Bronchus fibroblast of lung (primary cell): ENCODE results near the gene NOC2L. TPM values are rescaled to one million over a fixed set of nuclear protein-coding genes. Genes with fewer than 3 reads are reported as not detected.

Experiments used
- total RNA-seq: library from RNA; depleted of rRNA; stranded (reverse); fragments of >200 nt; gene quantifications from 2 replicates; pipeline ENCODE4 v1.2.3, GENCODE V29; 2015

The NOC2L gene
- 83.5 and 93.8 TPM in 2 replicates for total RNA-seq

DNA sequence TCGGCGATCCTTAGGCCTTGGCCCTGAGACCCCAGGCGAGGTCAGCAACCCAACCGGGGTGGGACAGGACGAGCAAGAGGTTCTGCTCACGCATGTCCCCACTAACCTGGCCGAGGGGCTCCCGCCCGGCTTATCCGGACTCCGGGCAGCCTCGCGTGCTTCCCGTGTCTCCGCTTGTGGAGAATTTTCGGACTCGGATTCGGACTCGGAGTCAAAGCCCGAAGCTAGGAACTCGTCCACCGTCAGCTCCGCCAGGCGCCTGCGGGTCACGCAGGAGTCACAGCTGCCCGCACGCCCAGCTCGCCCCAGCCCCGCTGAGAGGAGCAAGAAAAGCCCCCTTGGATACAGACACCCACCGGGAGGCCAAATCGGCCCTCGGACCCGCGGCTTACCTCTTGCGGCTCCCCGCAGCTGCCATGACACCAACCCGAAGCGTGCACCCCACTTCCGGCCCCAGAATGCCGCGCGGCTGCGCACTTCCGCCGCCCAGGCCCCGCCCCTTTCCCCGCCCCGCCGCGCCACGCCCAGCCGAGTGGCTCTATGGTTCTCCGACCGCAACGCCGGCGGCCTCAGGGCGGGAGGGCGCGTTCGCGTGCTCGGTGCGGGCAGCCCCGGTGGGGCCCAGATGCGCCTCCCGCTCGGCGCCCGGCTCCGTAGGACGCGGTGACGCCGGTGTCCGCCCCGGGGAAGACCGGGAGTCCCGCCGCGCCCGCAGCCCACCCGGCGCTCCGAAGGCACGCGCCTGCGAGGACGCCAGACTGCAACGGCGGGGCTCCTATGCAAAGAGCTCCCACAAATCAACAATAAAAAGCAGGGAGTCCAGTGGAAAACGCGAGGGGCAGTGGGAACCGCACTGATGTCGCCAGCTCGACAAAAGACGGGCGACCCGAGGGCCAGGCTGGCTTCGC, at the start of gene NOC2L:
Gene NOC2L, minus strand, starts transcription at position 434 of the 908 bp plus-strand sequence. Its CDS starts 16 bp downstream, at position 418.

DNA sequence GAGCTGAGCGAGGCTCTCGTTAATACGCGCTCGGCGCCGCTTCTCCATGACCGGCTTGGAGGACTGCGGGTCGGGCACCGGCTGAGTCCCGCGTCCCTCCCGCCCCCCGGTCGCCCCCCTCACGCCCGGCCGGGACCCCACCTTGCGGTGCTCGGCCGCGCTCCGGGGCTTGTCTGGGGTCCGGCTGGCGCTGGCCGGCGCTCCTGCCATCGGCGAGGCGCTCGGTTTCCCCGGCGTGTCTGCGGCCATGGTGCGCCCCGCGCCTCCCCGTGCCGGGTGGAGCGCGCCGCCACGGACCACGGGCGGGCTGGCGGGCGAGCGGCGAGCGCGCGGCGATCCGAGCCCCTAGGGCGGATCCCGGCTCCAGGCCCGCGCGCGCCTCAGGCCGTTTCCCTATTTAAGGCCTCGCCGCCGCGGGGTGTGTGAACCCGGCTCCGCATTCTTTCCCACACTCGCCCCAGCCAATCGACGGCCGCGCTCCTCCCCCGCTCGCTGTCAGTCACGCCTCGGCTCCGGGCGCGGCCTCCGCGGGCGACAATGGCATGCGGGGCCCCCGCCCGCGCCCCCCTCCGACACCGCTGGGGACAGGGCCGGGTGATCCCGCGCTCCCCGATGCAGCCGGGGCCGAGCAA, 40.8 kb upstream of the NOC2L start, which contains the start of gene HES4:
Gene HES4, minus strand, starts transcription at position 373 of the 632 bp plus-strand sequence. Its CDS starts 124 bp downstream, at position 249.

DNA sequence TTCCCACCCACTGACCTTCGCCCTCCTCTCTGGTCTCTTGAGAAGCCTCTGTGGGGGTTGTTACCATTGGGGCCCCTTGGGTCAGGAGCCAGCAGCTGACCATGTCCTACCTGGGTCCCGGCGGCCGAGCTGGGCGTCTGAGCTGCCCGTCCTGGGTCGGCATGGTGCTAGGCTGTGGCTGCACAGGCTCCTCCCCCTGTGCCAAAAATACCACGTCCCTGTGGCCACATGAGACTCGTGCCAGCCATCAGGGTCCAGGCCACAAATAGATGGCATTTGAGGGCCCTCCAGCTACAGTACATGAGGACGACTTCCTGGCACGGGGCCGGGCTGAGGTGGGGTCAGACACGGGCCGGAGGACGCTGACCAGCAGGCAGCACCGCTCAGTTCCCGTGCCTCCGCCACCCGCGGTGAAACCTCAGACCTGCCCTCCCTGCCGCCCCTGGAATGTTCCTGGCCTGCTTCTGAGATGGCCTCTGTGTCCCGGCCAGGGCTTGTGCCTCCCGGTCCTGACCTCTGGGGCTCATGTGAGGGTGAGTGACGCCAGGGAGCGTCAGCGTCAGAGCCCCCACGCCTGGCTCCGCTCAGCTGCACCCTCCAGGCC, 23.0 kb upstream of the NOC2L start, which contains the start of gene PERM1:
Gene PERM1, minus strand, starts transcription at position 139 of the 604 bp plus-strand sequence. CDS start 1,064 bp downstream, outside the sequence.

DNA sequence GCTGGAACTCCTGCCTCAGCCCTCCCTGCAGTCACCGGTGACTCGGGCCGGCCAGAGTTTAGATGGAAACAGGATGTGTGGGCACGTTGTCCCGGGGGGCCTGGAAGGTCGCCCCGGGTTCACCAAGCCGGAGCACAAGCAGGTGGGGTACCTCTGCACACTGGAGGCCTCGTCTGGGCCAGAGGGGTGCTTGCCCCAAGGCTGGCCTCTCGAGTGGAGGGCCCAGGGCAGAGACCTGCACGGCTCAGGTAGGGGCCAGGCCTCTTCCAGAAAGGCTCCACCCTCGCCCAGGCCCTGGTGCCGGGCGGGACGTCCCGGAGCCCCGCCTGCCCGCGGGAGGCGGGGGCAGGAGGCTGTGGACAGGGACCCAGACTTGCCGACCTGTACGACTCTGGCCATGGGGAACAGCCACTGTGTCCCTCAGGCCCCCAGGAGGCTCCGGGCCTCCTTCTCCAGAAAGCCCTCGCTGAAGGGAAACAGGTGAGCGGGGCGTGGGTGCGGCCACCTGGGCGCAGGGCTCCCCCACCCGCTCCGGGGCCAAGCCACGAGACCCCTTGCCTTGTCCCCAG, 7.2 kb upstream of the NOC2L start, which contains the start of gene PLEKHN1:
Gene PLEKHN1, plus strand, starts transcription at position 348 of the 569 bp plus-strand sequence. Its CDS starts 50 bp downstream, at position 398.

DNA sequence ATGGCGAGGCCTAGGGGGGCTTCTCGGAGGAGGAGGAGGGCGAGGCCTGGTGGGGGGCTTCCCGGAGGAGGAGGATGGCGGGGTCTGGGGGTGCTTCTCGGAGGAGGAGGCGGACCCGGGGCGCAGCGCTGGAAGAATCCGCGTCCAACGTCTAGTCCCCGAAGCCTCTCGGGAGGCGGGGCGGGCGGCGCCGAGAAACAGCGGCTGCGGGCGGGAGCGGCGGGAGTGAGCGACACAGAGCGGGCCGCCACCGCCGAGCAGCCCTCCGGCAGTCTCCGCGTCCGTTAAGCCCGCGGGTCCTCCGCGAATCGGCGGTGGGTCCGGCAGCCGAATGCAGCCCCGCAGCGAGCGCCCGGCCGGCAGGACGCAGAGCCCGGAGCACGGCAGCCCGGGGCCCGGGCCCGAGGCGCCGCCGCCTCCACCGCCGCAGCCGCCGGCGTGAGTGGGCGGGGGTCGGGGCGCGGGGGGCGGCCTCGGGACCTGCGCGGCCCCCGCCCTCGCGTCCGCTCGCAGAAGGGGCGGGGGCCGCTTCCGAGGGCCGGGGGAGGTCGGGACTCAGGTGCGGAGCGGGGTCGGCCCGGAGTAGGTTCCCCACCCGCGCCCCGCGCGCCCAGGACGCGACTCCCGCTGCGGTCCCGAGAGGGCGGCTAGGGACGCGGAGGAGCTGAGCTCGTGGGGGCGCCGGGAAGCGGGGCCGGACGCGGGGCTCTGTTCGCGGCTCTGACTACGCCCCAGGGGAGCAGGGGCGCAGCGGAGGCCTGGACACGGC, 1.5 kb upstream of the NOC2L start, which contains the start of gene KLHL17:
Gene KLHL17, plus strand, starts transcription at position 222 of the 769 bp plus-strand sequence. Its CDS starts 110 bp downstream, at position 332.

DNA sequence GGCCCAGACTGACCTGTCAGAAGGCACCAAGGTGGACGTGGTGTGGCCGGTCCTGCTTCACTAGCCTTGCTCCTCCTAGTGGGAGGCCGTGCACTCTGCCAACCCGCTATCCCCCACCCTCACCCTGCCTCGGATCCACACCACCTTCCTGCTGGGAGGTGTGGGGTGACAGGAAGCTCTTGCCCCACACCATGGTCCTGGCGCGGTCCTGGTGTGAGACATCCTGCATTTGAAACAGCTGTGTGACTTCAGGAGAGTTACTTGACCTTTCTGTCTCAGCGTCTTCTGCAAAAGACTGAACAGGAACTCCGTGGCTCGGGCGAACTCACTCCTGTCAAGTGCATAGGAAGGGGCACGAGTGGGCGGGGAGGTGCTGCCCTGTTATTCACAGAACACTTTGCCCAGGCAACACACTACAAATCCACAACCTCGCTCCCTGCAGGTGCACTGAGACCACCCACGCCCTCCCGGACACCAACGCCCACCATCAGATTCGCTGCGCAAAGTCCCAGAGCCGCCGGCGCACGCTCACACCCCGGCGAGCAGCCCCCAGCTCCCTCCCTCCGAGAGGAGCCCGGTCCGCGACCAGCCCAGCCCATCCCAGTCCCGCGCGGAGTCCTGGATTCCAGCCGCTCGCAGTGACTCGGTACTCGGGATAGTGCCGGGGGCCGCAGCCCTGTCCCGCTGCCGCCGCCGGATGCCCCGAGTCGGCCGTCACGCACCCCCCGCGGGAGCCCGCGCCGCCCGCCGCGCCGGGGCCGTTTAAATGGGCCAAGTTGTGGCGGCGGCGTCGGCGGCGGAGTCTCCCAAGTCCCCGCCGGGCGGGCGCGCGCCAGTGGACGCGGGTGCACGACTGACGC, 35.7 kb downstream of the NOC2L start, which contains the start of gene SAMD11:
Gene SAMD11, plus strand, starts transcription at position 793 of the 860 bp plus-strand sequence. CDS start 509 bp downstream, outside the sequence.

Other genes with a start within 250 kb of the NOC2L start
- gene SAMD11, start 35.3 kb downstream of the NOC2L start, total RNA-seq, result 1.8 and 2.5 TPM in 2 replicates
- gene KLHL17, start 1.3 kb upstream of the NOC2L start, total RNA-seq, result 9.8 and 9.9 TPM in 2 replicates
- 1.2 and 1.9 TPM in 2 replicates for gene PLEKHN1, start 7.2 kb upstream of the NOC2L start, total RNA-seq
- gene PERM1, start 22.8 kb upstream of the NOC2L start, total RNA-seq, result not detected in 2 replicates
- 4.3 and 5.5 TPM in 2 replicates for gene HES4, start 40.8 kb upstream of the NOC2L start, total RNA-seq
- gene ISG15, start 54.2 kb upstream of the NOC2L start, total RNA-seq, result 45.9 and 55.6 TPM in 2 replicates
- 36.4 and 39.3 TPM in 2 replicates for gene AGRN, start 60.9 kb upstream of the NOC2L start, total RNA-seq
- gene RNF223, start 115.0 kb upstream of the NOC2L start, total RNA-seq, result not detected in 2 replicates
- 13.8 and 14.7 TPM in 2 replicates for gene C1orf159, start 156.8 kb upstream of the NOC2L start, total RNA-seq
- not detected in 2 replicates for gene TTLL10, start 214.6 kb upstream of the NOC2L start, total RNA-seq
- gene TNFRSF18, start 247.3 kb upstream of the NOC2L start, total RNA-seq, result 0.34 TPM in 1 of 2 replicates, not detected in the other